Coronary artery (tissue), 2 donors: ENCODE data around the gene AUTS2.

Experiments used
- DNase-seq: peaks from one replicate; pipeline ENCODE4 v3.0.0-alpha.2; 2017; ENCODE audit warnings: low spot score
- H3K27ac ChIP-seq, 2 donors: fragments of 200-600 bp; sonication (generic); one replicate each; pipeline ENCODE4 v1.5.1; 2016 to 2019
- H3K4me3 ChIP-seq: fragments of 200-600 bp; sonication (generic); 2 replicates; pipeline ENCODE4 v1.5.1; 2016; ENCODE audit warnings: mild to moderate bottlenecking, moderate library complexity
- TF ChIP-seq, protein P1 (sequence below): fragments of 200-600 bp; sonication (generic); IDR thresholded peaks from one replicate; pipeline ENCODE4 v1.5.1; 2019; ENCODE audit warnings: antibody characterized with exemption

AUTS2 gene

DNA sequence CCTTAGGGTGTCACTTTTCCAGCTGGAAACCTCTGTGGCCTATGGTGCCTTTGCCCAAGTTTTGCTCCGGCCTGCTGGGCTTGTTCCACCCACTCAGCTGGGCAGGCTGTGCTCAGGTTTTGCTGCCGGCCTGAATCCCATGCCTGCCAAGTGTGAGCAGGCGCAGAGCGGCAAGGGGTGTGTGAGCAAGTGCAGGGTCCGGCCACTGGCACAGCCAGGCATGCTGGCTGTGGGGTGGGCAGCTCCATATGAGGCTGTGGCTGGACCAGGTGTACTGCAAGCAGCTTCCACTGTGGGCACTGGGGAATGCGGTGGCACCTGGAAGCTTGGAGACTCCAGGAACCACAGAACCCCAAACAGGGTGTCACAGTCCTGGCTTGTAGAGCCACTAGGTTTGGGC lies 92.1 kb downstream of the AUTS2 start:
- no peak for DNase-seq
- H3K27ac ChIP-seq = no peak overlapping the region
- H3K4me3 ChIP-seq = no peak overlapping the region
- TF ChIP-seq, protein P1, sequence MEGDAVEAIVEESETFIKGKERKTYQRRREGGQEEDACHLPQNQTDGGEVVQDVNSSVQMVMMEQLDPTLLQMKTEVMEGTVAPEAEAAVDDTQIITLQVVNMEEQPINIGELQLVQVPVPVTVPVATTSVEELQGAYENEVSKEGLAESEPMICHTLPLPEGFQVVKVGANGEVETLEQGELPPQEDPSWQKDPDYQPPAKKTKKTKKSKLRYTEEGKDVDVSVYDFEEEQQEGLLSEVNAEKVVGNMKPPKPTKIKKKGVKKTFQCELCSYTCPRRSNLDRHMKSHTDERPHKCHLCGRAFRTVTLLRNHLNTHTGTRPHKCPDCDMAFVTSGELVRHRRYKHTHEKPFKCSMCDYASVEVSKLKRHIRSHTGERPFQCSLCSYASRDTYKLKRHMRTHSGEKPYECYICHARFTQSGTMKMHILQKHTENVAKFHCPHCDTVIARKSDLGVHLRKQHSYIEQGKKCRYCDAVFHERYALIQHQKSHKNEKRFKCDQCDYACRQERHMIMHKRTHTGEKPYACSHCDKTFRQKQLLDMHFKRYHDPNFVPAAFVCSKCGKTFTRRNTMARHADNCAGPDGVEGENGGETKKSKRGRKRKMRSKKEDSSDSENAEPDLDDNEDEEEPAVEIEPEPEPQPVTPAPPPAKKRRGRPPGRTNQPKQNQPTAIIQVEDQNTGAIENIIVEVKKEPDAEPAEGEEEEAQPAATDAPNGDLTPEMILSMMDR = no peak

DNA sequence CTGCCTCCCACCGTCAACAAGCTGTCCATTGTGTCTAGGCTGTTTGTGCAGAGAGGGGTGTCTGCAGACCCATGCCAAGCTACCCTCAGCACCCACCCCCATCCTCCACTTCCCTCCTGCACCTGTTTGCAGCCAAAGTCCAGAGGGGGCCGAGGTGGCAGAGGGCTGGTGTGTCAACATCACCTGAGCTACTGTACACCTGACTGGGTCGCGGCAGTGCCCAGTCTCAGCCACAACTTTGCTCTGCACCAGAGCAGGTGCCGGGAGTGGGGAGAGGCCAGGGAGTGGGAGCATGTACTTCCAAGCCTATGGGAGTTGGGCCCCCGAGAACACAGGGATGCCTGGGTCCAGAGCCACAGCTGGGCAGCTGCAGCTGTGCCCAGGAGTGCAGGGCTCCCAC lies 93.1 kb downstream of the AUTS2 start:
- H3K27ac ChIP-seq = no peak overlapping the region
- TF ChIP-seq, protein P1 = no peak
- H3K4me3 ChIP-seq = no peak overlapping the region
- no peak for DNase-seq

DNA sequence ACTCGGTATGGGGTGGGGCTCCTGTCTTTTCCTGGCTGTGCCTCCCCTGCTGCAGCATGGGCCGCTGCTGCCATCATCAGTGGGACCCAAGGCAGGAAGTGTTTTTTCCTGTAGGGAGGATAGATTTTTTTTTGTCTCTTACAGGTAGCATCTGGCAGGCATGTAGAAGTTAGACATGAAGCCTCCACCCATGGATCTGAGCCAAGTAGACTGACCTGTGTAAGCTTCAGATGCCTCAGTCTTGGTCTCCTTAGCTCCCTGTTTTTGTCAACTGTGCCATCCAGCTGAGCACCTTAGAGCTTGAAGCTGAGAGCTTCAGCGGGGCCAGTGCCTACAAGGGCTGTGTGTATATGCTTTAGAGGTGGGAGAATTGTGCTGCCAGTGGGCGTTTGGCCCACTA lies 93.5 kb downstream of the AUTS2 start:
- Histone ChIP-seq H3K4me3 (no peak overlapping the region), H3K27ac (no peak overlapping the region)
- no peak for DNase-seq
- TF ChIP-seq, protein P1 = no peak

DNA sequence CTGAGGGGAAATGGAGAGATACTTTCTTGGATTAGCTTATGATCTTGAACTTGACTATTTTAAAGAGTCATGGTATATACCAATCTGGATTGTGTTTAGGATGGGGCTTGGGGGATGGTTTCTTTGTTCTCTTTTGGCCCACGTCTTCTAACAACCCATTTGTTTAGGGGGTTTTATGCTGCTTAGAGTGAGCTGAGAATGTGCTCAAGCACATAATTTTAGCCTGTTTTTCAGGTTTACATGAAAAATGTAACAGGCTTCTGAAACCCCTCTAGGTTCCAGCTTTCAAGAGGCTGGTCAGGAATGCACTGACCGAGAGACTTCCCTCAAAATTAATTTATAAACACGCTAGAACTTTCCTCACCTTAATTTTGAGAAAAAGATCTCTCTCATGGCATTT lies 94.3 kb downstream of the AUTS2 start:
- Histone ChIP-seq H3K4me3 (no peak overlapping the region), H3K27ac (no peak overlapping the region)
- DNase-seq = no peak
- TF ChIP-seq, protein P1 = no peak

DNA sequence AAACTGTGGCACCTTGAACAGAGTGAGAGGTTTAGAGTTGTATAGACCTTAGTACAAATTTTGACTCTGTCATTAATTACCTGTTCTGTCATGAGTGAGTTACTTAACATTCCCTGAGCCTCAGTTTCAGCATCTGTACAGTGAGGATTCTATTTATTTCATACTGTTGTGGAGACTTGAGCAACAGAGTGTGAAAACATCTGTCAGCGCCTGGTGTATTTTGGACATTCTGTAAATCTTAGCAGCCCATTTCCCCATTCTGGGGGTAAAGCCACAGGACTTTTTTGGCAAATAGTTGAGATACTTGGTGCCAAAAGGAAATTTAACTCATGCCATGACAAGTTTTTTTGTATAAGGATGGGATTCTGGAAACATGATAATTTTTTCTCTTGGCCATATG lies 94.8 kb downstream of the AUTS2 start:
- no peak overlapping the region for H3K27ac ChIP-seq
- TF ChIP-seq, protein P1 = no peak
- DNase-seq = no peak
- no peak overlapping the region for H3K4me3 ChIP-seq

DNA sequence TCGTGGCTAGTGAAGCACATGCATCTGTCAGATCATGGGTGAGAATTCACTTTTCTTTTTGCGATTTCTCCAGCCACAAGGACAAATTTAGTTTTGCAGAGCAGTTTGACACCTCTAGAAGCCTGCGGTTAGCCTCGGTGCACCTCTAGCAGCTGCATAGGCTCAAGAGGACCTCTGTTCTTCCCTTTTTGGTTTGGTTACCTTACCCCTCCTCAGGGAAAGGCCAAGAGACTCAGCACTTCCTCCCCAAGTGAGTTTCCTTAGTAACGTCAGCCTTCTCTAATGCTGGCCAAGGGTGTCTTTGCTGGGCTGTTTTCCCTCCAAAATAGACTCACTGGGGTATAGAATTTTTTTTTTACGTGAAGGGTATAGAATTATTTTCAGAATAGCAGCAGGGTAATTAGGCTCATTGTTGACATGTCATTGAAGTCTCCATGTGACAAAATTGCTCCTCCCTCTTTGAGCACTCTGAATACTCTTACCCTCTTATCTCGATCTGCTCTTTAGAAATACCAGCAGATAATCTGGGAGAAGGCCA lies 97.8 kb downstream of the AUTS2 start:
- no peak for DNase-seq
- Histone ChIP-seq H3K27ac (no peak overlapping the region), H3K4me3 (no peak overlapping the region)
- TF ChIP-seq, protein P1 = no peak
